HepG2 (cell line): ENCODE data around the gene OSBPL2. TPM values are rescaled to one million over a fixed set of nuclear protein-coding genes. Genes with fewer than 3 reads are reported as not detected.

Source experiments
- ATAC-seq: fragments of 200-7000 bp; cut with Tn5 transposase; 3 replicates; pipeline ENCODE4 v1.9.1; 2020; ENCODE audit warnings: mild to moderate bottlenecking, moderate library complexity
- BruUV-seq: library from RNA; stranded (reverse); fragments of 400-500 nt; replicated peaks from 2 replicates; lab custom pipeline; 2021; lab: Mats Ljungman, UMichigan
- CTCF ChIA-PET: fragments of 300-600 bp; formaldehyde crosslinking; extraction: SDS; loops from one replicate; lab custom pipeline; 2021; ENCODE audit warnings: low total read pairs, inconsistent platforms, low intra/inter-chr PET ratio; lab: Yijun Ruan, JAX
- POLR2A ChIA-PET: fragments of 350-600 bp; sonication (Branson Sonifier 250); formaldehyde crosslinking; loops from one replicate; lab custom pipeline; 2020; ENCODE audit warnings: antibody characterized with exemption, inconsistent platforms; lab: Yijun Ruan, JAX
- DNase-seq: peaks from one replicate; pipeline ENCODE4 v3.0.0-alpha.2; 2015; ENCODE audit warnings: low spot score
- FAIRE-seq: peaks from 3 replicates; lab custom pipeline; 2011; peaks lifted over from hg19 to GRCh38; lab: Jason Lieb, UNC
- H2AFZ ChIP-seq: one replicate; pipeline ENCODE4 v1.6.1; 2011; ENCODE audit warnings: low read length, inconsistent platforms
- H3K27ac ChIP-seq: fragments of 300-600 bp; 3 replicates; pipeline ENCODE4 v1.8.0; 2011; ENCODE audit warnings: mixed run types, mild to moderate bottlenecking, mixed read lengths, low read length, inconsistent platforms; ENCODE audit not compliant: insufficient read depth; ENCODE audit errors: extremely low read length
- H3K27me3 ChIP-seq, 2 experiments: fragments of 200-600 bp in 1 of 2; 2 replicates in 1 of 2; 3 replicates in 1 of 2; pipeline versions ENCODE4 v1.6.0 to v1.8.0; 2011; ENCODE audit warnings: low read length in 2 of 2, mild to moderate bottlenecking in 2 of 2, moderate library complexity in 2 of 2, inconsistent platforms in 1 of 2; ENCODE audit not compliant: insufficient read depth in 2 of 2, control insufficient read depth in 1 of 2
- H3K36me3 ChIP-seq, 2 experiments: fragments of 200-600 bp in 1 of 2; replicated peaks in 1 of 2; 2 replicates in 1 of 2; 3 replicates in 1 of 2; pipeline versions ENCODE4 v1.5.1 to v1.8.0; 2011; ENCODE audit warnings: low read length in 2 of 2, inconsistent platforms in 1 of 2; ENCODE audit not compliant: insufficient read depth in 2 of 2, control insufficient read depth in 1 of 2
- H3K4me1 ChIP-seq: 2 replicates; pipeline ENCODE4 v1.5.1; 2012; ENCODE audit warnings: low read length, inconsistent platforms; ENCODE audit not compliant: insufficient read depth
- H3K4me2 ChIP-seq: 2 replicates; pipeline ENCODE4 v1.6.0; 2011; ENCODE audit warnings: low read depth, low read length, inconsistent platforms
- H3K4me3 ChIP-seq, 3 experiments: fragments of 200-600 bp in 1 of 3; sonication (generic), shearing (Covaris generic) in 1 of 3; replicated peaks in 1 of 3; 2 replicates each; pipeline ENCODE4 v1.5.1; 2011 to 2016; ENCODE audit warnings: low read length in 3 of 3, inconsistent platforms in 2 of 3, low read depth in 2 of 3, mild to moderate bottlenecking in 2 of 3, control low read depth in 1 of 3, mixed read lengths in 1 of 3; ENCODE audit not compliant: insufficient read depth in 1 of 3
- H3K79me2 ChIP-seq: one replicate; pipeline ENCODE4 v1.6.1; 2011; ENCODE audit warnings: low read length, inconsistent platforms; ENCODE audit not compliant: insufficient read depth
- H3K9ac ChIP-seq: 2 replicates; pipeline ENCODE4 v1.6.0; 2011; ENCODE audit warnings: mild to moderate bottlenecking, low read depth, low read length, inconsistent platforms; ENCODE audit not compliant: insufficient read depth
- H3K9me3 ChIP-seq: 2 replicates; pipeline ENCODE4 v1.5.1; 2012; ENCODE audit warnings: mild to moderate bottlenecking, low read length
- H4K20me1 ChIP-seq: 2 replicates; pipeline ENCODE4 v1.6.0; 2011; ENCODE audit warnings: inconsistent platforms, mild to moderate bottlenecking, low read length, moderate library complexity; ENCODE audit not compliant: insufficient read depth
- BRD4 ChIP-seq: sonication (generic); formaldehyde crosslinking; IDR thresholded peaks from 2 replicates; pipeline ENCODE4 v1.4.0; 2020; ENCODE audit warnings: missing genetic modification reagents
- CTCF ChIP-seq: sonication (generic); formaldehyde crosslinking; IDR thresholded peaks from 2 replicates; pipeline ENCODE4 v1.5.0; 2020; ENCODE audit warnings: mild to moderate bottlenecking, missing genetic modification reagents, moderate library complexity
- HDAC6 ChIP-seq: fragments of 200-600 bp; sonication (generic); IDR thresholded peaks from 2 replicates; pipeline ENCODE4 v1.7.0; 2017; ENCODE audit warnings: mild to moderate bottlenecking, antibody characterized with exemption, low read length, low read depth
- NFATC3 ChIP-seq: sonication (generic); formaldehyde crosslinking; IDR thresholded peaks from 2 replicates; pipeline ENCODE4 v1.5.1; 2020; ENCODE audit warnings: mild to moderate bottlenecking, missing genetic modification reagents
- RAD51 ChIP-seq: fragments of 450-650 bp; IDR thresholded peaks from 2 replicates; pipeline ENCODE4 v1.6.1; 2016; ENCODE audit warnings: borderline replicate concordance
- ZBTB34 ChIP-seq: sonication (generic); formaldehyde crosslinking; IDR thresholded peaks from 2 replicates; pipeline ENCODE4 v1.8.0; 2022; ENCODE audit warnings: mild to moderate bottlenecking, missing genetic modification reagents
- ZNF142 ChIP-seq: sonication (generic); formaldehyde crosslinking; IDR thresholded peaks from 2 replicates; pipeline ENCODE4 v1.4.0; 2020; ENCODE audit warnings: missing genetic modification reagents
- ZNF563 ChIP-seq: sonication (generic); formaldehyde crosslinking; IDR thresholded peaks from 2 replicates; pipeline ENCODE4 v1.8.0; 2022; ENCODE audit warnings: mild to moderate bottlenecking, moderate library complexity, missing genetic modification reagents
- ZNF788 ChIP-seq: sonication (generic); formaldehyde crosslinking; IDR thresholded peaks from 2 replicates; pipeline ENCODE4 v1.5.0; 2020; ENCODE audit warnings: mild to moderate bottlenecking, missing genetic modification reagents, borderline replicate concordance
- ZZZ3 ChIP-seq: sonication (generic); formaldehyde crosslinking; IDR thresholded peaks from 2 replicates; pipeline ENCODE4 v1.4.0; 2020; ENCODE audit warnings: missing genetic modification reagents, mild to moderate bottlenecking, borderline replicate concordance
- WGBS: methylation state at CpG from one replicate; pipeline ENCODE4 v1.1.6; 2017; ENCODE audit warnings: low lambda C conversion rate; 5-methylcytosine and 5-hydroxymethylcytosine counted together
- in situ Hi-C: cut with HindIII; loops from 2 replicates; pipeline ENCODE4 v1.10.0; 2017; ENCODE audit warnings: low pct_unique_long_range_greater_than_20kb; ENCODE audit not compliant: extremely low pct_ligation_motif_present
- intact Hi-C: fragments of 100-400 bp; cut with micrococcal nuclease; formaldehyde crosslinking; loops from one replicate; pipeline ENCODE4 v1.10.0; 2022; ENCODE audit not compliant: unreplicated experiment
- polyA plus RNA-seq, 8 experiments: library from polyadenylated mRNA; depleted of rRNA in 3 of 8; stranded (reverse) in 7 of 8; unstranded in 1 of 8; fragments of >200 nt; fragmentation: Illumina TruSeq in 4 of 8; extraction: Trizol in 4 of 8; gene quantifications; 2 replicates each; pipeline versions ENCODE4 v1.2.1 to v1.2.3, GENCODE V29; 2011 to 2016; ENCODE audit warnings: low read depth in 4 of 8, missing spikeins in 1 of 8, mixed read lengths in 1 of 8; ENCODE audit not compliant: insufficient read depth in 1 of 8
- total RNA-seq, 5 experiments: library from RNA; depleted of rRNA; stranded (reverse); fragments of >200 nt; fragmentation: Illumina TruSeq; extraction: Trizol; gene quantifications; 2 replicates each; pipeline ENCODE4 v1.2.3, GENCODE V29; 2016; ENCODE audit warnings: low read depth in 1 of 5

OSBPL2 gene
- total and polyA plus RNA-seq, 2 of the 13 experiments (the other 11 are each of a cell fraction or from before 2014, with no cell fraction given), result 18.5 to 37.4 TPM

- TF ChIP-seq CTCF (CRISPR knock-in tag), result peak; percentile 56
Measured at GRCh38 chr20:62214067-62214466, 24.3 kb upstream of the OSBPL2 start (continued).

GRCh38 chr20:62215020-62215990 is 23.0 kb upstream of the OSBPL2 start:
- no peaks in the 10 kb centered on the region for H3K79me2 ChIP-seq
- FAIRE-seq (no peak), ATAC-seq (no peak), DNase-seq (no peak)
- H3K36me3 ChIP-seq, result no peaks in the 10 kb centered on the region
- in situ Hi-C loops (no loop called here), intact Hi-C loops (no loop called here)
- H3K27ac ChIP-seq, result no peak overlapping the region
- POLR2A ChIA-PET, result no interaction called here
- no peak overlapping the region for H2AFZ ChIP-seq
- CTCF ChIA-PET, result no interaction called here
- no peak overlapping the region for H3K4me3 ChIP-seq
- H3K9ac ChIP-seq, result no peak overlapping the region
- peaks cover 63 to 83% of the 10 kb centered on the region in 2 experiments for H3K27me3 ChIP-seq
- H3K4me2 ChIP-seq, result no peak overlapping the region
- H4K20me1 ChIP-seq, result peaks cover 10% of the 10 kb centered on the region; the same call in 1 of the 2 replicates
- no peaks in the 10 kb centered on the region for H3K9me3 ChIP-seq
- peaks cover 34% of the 10 kb centered on the region for H3K4me1 ChIP-seq
- WGBS, result 28% methylated on average over 22 of the region's 29 CpGs
- BruUV-seq, result no TSS peak
- no peak for TF ChIP-seq ZNF142 (CRISPR knock-in tag)
- no peak for TF ChIP-seq NFATC3 (CRISPR knock-in tag)
- no peak for TF ChIP-seq ZZZ3
- TF ChIP-seq HDAC6, result no peak
- TF ChIP-seq RAD51, result no peak
- TF ChIP-seq BRD4 (CRISPR knock-in tag), result 0 out of 2 replicates have a peak, but pooled peaks have one; percentile 10
- no peak for TF ChIP-seq ZBTB34
- TF ChIP-seq ZNF788, result no peak
- no peak for TF ChIP-seq ZNF563 (CRISPR knock-in tag)
